Midbrain (tissue), 1 donor: ENCODE measurements around the gene CWF19L2.
"Not testable (repeated sequence)": the region's sequence is repeated elsewhere in the genome, so short reads cannot be mapped to it uniquely, and the experiment has no call there.

Experiments
- DNase-seq: peaks from one replicate; lab custom pipeline; 2025; lab: John Stamatoyannopoulos, UW

The CWF19L2 gene

DNA sequence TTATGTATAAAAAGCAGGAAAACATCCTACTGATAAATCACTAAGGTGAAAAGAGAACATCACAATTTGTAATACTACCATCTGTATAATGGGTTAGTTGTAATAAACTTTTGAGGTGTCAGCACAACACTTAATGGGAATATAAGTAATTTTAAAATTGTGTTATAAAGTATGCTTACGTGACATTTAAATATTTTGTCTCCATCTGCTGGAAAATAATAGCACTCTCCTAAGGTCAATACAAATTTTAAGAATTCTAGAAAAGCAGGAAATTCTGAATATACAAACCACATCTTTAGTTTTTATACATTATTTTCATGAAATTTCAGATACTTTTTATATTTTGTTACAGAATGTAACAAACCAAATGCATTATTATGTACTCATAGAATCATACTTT lies 19.5 kb downstream of the CWF19L2 start:
- DNase-seq, result no peak

GRCh38 chr11:107430525-107430924 lies 27.1 kb downstream of the CWF19L2 start:
- DNase-seq, result no peak

DNA sequence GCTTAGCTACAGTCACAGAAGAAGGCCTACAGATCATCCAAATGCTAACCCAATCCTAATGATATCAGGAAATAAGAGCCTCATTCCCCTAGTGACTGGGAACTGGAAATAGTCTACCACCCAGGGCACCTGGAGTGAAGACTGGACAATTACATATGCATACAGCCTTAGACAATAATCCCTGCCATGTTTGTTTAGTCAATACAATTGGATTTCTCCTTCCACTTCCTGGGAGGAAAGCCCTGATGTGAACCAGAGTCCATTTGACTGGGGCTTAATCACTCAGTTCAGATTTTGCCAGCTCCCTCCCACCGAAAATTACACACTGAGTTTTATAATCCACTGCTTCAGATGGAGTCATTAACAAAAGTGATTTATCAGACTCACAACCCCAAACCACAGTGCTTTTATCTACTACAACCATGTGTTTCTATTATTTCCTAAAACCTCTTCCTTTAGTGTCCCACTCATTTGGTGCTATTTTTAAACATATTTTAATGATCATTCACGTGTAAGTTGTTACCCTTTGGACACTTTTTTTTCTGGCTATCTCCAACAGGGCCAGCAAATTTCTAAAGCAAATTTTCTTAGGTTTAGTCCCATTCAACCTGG lies 29.9 kb downstream of the CWF19L2 start:
- no peak for DNase-seq

- no peak for DNase-seq
These were observed 44.3 kb downstream of the CWF19L2 start for GRCh38 chr11:107413352-107413751.

GRCh38 chr11:107408762-107409211 lies 48.8 kb downstream of the CWF19L2 start:
- DNase-seq, result no peak

GRCh38 chr11:107405260-107405659 lies 52.4 kb downstream of the CWF19L2 start:
- DNase-seq, result no peak

- DNase-seq, result not testable (repeated sequence)
These were observed 56.5 kb downstream of the CWF19L2 start for GRCh38 chr11:107401131-107401530.

DNA sequence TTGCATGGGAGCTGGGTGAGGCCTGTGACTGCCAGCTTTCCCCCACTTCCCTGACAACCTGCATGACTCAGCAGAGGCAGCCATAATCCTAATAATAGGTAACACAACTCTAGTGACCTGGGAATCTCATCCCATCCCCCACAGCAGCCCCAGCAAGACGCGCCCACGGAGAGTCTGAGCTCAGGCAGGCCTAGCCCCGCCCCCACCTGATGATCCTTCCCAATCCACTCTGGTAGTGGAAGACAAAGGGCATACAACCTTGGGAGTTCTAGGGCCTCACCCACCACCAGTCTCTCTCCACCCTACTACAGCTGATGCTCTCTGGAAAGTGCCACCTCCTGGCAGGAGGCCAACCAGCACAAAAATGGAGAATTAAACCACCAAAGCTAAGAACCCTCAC lies 60.3 kb downstream of the CWF19L2 start:
- no peak for DNase-seq

DNA sequence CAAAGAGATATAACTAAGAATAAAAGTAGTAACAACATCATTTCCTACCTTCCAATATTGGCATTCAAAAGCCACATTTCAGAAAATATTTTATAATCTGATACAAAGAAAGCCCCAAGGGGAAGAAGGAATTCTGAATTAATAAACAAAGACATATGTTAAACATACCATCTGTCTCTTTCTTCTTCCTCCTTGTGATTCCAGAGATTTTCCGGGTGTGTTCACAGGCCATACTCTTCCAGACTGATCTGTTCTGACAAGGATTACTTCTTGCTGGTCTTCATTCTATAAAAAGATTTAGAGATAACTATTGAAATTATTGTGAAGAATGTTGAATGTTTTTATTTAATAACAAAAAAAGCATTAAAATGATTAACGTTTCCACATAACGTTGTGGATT lies 65.0 kb downstream of the CWF19L2 start:
- no peak for DNase-seq

- not testable (repeated sequence) for DNase-seq
These were observed 66.9 kb downstream of the CWF19L2 start for GRCh38 chr11:107390701-107391100.

DNA sequence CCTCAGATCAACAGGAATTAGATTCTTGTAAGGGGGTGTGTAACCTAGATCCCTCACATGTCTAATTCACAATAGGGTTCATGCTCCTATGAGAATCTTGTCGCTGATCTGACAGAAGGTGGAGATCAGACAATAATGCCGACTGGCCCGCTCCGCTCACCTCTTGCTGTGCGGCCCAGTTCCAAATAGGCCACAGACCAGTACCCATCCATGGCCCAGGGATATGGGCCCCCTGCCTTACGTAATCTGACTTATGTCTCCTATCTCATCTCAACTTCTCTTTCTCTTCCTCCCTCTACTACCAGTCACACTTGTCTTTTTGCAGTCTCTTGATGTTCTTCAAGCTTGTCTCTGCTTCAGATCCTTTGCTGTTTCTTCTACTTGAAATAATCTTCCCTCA lies 70.0 kb downstream of the CWF19L2 start:
- DNase-seq, result no peak

DNA sequence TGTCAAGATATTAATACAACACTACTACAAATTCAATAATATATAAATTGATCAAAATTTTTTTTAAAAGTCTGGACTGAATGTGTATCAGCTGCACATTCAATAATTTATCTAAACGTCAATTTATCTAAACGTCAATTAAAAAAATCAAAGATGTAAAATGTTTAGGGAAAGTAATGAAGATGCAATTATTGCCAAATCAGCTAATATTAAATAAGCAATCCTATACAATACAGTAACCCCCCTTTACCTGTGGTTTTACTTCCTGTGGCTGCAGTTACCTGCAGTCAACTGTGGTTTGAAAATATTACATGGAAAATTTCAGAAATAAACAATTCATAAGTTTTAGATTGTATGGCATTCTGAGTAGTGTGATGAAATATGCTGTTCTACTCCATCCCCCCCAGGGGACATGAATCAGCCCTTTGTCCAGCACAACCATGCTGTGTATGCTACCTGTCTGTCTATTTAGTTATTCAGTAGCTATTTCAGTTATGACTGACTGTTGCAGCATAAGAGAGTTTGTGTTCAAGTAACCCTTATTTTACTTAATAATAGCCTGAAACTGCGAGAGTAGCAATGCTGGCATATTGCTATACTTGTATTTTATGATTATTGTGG lies 72.2 kb downstream of the CWF19L2 start:
- DNase-seq, result no peak

DNA sequence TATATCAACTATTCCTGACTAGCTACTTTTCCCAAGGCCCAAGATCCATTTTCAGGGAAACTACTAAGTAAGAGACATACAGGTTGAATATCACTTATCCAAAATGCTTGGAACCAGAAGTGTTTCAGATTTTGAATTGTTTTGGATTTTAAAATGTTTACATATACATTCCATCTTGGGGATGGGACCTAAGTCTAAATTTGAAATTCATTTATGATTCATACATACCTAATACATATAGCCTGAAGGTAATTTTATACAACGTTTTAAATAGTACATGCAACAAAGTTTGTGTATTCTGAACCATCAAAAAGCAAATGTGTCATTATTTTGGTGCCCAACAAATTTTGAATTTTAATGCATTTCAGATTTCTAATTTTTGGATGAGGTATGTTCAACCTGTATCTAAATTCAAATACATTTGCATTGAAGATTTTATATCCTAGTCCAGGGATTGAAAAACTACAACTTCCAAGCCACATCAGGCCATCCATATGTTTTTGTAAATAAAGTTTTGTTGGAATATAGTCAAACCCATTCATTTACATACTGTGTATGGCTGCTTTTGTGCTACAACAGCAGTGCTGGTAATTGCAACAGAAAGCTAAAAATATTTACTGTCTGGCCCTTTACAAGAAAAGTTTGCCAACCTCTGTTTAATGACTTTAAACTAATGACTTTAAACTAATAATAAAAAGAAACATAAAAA lies 73.3 kb downstream of the CWF19L2 start:
- no peak for DNase-seq

- no peak for DNase-seq
These were observed 85.2 kb downstream of the CWF19L2 start for GRCh38 chr11:107372439-107372838.

- DNase-seq, result no peak
These were observed 87.2 kb downstream of the CWF19L2 start for GRCh38 chr11:107370390-107370789.

DNA sequence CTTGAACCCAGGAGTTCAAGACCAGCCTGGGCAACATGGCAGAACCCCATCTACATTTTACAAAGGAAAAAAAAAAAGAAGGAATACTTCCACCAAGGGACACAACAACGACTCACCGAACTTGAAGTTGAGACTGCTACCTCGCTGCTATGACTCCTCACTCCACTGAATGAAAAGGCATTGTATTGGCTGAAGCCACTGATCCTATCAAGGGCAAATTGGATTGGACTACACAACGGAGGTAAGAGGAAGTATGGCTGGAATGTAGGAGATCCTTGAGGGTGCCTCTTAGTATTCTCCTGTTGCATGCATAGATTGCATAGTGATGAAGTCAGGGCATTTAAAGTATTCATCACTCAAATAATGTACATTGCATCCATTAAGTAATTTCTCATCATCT lies 97.9 kb downstream of the CWF19L2 start:
- DNase-seq, result no peak

DNA sequence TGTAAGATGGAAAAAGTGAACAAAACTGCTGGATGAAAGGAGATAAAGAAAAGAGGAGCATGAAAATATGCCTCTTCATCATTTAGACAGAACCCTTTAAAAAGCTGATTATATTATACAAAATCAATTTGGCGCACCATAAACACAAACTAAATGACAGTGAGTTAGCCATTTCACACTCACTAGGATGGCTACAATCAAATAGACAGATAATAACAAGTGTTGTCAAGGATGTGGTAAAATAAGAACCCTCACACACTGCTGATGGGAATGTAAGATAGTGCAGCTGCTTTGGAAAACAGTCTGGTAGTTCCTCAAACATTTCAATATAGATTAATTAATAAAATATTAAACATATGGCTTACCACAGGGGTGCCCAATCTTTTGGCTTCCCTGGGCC lies 99.7 kb downstream of the CWF19L2 start:
- no peak for DNase-seq

DNA sequence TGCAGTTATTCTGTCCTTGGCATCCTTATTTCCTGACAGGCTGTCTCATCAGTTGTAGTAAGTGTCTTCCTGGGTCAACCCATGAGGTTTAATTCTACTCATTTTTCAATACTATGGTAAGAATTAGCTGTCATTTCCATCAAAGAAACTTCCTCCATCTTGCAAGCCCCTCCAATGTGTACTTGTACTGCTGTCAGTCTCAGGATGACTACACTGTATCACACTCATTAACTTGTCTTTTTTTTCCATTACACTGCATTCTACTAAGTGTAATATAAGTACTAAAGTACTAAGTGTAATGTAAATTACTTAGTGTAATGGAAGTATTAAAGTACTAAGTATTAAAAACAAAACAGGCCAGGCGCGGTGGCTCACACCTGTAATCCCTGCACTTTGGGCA lies 102.8 kb downstream of the CWF19L2 start:
- DNase-seq, result no peak

- no peak for DNase-seq
These were observed 119.7 kb downstream of the CWF19L2 start for GRCh38 chr11:107337917-107338316.

DNA sequence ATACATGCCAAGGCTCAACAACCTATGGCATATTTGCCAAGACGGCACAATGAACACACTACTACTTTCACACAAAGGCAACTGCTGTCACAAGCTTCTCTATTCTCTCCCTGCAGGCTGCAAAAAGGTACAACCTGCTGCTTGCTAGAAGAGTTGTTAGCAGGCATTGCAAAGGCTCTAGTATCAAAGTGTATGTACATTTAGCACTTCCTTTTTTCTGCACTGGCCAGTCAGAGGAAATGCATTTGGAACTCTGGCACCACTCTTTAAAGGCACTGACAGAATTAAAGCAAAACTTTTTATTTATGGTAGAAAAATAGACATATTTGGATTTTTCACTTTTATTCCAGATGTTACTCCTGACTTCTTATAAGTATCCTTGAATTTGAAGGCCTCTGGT lies 125.9 kb downstream of the CWF19L2 start:
- no peak for DNase-seq

DNA sequence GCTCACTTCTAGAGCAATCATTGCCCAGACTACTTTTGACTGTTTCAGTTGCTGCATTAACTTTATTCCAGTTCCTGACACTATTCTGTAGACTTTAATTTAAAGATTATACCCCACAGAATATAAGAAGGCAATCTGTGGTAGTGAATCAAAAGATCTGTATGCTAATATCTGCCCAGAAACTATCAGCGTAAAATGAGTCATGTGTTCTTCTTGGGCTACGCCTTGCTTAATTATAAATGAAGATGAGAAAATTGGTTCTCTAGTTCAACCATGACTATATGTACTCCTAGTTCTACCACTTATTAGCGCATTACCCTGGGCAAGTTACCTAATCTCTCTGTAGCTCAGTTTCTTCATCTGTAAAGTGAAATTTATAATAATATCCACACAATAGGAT lies 128.5 kb downstream of the CWF19L2 start:
- no peak for DNase-seq

GRCh38 chr11:107316426-107316825 lies 141.2 kb downstream of the CWF19L2 start:
- no peak for DNase-seq

DNA sequence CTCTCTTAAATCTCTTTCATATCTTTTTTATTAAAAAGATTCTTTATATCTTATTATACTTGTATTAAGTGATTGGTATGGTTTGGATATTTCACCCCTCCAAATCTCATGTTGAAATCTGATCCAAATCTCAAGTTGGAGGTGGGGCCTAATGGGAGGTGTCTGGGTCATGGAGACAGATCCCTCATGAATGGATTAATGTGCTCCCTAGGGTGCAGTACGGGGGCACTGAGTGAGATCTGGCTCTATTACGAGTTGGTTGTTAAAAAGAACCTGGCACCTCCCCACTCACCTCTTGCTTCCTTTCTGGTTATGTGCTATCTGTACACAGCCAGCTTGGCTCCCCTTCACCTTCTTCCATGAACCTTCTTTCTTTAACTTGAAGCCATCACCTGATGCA lies 149.6 kb downstream of the CWF19L2 start:
- no peak for DNase-seq
